HK-2 (cell line): Measurements from ENCODE around the gene SPATA19.

Experiments used
- DNase-seq: peaks from one replicate; pipeline ENCODE4 v3.0.0-alpha.2; 2018; ENCODE audit not compliant: unreplicated experiment

SPATA19 gene

GRCh38 chr11:133818302-133818701 lies 27.0 kb downstream of the SPATA19 start:
- no peak for DNase-seq

DNA sequence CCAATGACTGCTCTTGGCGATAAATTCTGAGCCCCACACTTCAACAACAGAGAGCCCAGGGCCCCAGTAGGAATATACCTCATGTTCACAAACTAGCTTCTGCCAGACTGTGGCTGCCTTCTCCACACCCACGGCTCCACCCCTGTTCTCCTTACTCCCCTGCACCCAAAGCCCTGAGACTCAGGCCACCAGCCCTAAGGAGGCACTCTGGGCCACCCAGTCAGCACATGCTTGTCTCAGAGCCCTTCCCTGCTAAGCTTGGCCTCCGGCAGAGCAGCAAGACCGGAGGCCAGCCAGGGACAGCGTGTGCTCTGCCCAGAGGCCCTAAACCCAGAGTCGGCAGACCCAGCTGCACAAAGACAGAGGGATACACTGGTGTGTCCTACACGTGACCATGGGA lies 27.9 kb downstream of the SPATA19 start:
- no peak for DNase-seq

GRCh38 chr11:133816146-133816870 lies 29.0 kb downstream of the SPATA19 start:
- no peak for DNase-seq

GRCh38 chr11:133815636-133816035 lies 29.7 kb downstream of the SPATA19 start:
- DNase-seq = no peak

GRCh38 chr11:133814588-133815100 lies 30.7 kb downstream of the SPATA19 start:
- no peak for DNase-seq

DNA sequence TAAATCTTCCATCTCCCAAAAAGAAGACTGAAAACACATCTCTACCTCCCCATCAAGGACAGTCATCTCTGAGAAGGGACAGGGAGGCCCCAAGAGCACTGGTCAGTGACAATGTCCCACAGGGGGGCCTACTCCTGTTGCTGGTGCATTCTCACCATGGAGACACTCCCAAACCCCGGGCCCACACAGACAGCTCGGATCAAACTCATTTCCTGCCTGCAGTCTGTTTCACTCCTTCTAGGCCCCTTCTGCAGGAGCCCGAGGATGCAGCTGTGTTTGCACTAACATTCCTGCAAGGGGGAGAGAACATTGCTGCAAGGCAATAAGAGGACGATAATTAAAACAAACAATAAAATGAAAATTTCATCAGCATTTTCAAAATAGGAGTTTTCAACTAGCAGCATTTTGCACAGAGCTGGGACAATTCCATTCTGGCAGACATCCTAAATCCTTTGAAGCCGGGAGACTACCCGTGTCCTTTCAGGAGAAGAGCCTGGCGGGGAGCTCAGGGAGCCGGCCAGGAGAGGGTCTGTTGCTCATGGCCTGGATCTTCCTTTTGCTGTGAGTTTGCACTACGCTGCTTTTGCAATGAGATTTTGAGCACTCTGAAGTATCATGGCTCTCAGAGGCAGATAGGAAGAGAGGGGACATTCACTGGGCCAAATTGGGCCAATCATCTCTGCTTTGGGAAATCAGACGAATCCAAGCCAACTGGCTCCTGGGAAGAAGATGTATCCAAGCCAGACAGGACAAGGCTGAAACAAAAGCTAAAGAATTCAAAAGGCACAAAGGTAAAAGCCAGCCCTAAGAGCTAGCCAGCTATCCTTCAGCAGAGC lies 33.2 kb downstream of the SPATA19 start:
- no peak for DNase-seq

DNA sequence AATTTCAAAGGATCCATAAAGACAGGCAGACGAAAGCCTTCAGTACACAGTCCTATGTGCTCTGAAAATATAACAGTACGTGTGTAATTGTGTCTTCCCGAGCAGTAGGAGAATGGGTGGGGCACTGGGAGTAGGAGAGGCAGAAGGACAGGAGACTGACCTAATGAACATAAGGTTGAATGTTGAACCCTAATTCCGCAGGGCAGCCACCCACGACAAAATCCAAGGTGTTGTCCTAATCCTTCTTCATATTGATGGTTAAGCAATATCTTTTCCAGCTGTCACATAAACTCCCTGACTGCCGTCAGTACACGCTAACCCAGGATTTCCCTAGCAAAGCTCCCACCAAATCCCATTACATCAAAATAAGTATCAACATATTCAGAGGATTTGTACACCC lies 34.5 kb downstream of the SPATA19 start:
- DNase-seq = no peak

- DNase-seq = no peak
These were observed 35.5 kb downstream of the SPATA19 start for GRCh38 chr11:133809569-133810491.

DNA sequence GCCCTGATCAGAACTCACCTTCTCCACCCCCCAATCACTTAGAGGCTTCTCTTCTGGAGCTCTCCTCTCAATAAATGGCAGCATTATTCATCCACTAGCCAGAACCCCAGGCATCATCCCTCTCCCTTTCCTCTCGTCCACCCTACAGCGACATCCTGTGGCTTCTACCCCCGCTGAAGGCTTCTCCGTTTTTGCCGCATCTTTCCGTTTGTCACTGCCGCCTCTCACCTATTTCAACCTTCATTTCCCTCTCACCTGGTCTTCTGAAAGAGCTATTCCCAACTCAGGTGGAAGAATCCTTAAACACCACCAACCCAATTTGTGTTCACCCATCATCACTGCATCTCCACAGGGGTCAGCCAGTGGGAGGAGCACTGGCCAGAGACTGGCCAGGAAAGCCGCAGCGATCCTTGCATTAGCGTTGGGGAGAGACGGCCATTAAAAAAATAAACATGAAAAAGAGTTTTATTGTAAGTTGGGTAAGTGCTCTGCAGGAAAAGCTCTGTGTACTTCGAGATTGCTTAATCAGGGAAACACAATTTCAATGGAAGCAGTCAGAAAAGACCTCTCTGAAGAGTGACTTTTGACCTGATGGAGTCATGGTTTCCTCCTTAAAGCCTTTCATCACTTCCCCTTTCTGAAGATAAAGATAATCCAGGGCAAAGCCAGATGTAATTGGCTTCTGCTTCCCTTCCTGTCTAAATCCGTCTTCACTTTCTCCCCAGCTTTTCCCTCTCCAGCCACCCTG lies 36.7 kb downstream of the SPATA19 start:
- no peak for DNase-seq

DNA sequence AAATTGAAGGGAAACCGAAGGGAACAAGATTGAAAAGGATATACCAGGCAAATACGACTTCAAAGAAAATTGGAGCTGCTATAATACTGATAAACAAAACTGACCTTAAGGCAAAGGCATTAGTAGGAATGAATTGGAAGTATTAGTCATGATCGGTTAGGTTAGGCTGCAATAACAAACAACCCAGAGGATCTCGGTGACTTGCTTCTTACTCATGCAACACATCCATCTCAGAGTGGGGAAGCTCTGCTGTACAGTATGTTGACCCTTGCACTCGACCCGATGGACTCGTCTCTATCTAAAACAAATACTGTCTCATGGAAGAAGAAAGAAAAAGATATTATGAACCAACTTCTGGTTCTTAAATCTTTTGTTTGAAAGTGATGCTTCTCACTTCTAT lies 42.3 kb downstream of the SPATA19 start:
- DNase-seq = no peak

DNA sequence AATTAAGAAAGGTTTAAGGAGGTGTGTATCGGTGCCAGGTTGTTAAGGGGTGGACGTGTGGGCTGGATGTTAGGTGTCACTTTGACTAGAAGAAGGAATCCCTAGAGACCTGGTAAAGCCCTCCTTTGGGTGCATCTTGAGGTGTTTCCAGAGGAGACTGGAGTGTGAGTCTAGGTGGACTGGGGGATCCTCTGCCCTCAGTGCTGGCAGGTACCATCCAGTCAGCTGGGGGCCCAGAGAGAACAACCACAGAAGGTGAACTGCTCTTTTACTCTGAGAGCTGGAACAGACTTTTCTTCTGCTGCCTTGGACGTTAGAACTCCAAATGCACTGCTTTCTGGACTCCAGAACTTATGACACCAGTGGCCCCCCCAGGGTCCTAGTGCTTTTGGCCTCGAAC lies 44.0 kb downstream of the SPATA19 start:
- no peak for DNase-seq

- DNase-seq = no peak
These were observed 44.6 kb downstream of the SPATA19 start for GRCh38 chr11:133800666-133801065.

DNA sequence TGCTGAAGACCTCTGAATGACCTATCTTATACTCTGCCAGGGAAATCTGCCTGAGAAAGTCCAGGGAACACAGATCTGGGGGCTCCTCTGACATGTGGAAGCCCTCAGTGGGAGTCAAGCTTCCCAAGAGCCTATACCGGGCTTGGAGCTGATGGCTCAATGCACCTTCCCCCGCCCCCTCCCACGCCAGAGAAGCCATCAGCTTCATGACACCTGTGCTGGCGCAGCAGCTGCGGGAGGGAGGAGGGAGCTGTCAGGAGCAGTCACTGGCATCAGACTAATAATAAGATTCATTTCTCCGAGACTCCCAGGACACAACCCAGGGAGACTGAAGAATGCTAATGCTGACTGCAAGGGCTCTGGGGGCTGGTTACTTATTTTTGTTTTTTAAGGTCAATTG lies 47.8 kb downstream of the SPATA19 start:
- DNase-seq = no peak

GRCh38 chr11:133796043-133796795 lies 49.1 kb downstream of the SPATA19 start:
- no peak for DNase-seq

DNA sequence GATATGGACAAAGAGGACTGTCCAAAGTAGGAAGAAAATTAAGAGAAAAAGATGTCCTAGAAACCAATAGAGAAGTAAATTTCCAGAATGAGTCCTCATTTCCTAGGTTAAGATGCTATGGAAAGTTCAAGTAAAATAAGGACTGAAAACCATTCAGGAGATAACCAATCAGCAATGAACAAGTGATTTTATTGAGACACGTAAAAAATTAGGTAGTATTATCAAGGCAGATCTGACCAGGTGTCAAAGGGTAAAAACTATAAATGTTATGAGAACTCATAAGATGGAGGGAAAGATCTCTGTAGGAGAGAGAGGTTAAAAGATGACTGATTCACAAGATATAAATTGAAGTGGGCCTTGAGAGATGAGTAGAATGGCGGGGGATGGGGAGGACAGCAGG lies 50.2 kb downstream of the SPATA19 start:
- DNase-seq = no peak

GRCh38 chr11:133794205-133794604 lies 51.1 kb downstream of the SPATA19 start:
- DNase-seq = no peak

DNA sequence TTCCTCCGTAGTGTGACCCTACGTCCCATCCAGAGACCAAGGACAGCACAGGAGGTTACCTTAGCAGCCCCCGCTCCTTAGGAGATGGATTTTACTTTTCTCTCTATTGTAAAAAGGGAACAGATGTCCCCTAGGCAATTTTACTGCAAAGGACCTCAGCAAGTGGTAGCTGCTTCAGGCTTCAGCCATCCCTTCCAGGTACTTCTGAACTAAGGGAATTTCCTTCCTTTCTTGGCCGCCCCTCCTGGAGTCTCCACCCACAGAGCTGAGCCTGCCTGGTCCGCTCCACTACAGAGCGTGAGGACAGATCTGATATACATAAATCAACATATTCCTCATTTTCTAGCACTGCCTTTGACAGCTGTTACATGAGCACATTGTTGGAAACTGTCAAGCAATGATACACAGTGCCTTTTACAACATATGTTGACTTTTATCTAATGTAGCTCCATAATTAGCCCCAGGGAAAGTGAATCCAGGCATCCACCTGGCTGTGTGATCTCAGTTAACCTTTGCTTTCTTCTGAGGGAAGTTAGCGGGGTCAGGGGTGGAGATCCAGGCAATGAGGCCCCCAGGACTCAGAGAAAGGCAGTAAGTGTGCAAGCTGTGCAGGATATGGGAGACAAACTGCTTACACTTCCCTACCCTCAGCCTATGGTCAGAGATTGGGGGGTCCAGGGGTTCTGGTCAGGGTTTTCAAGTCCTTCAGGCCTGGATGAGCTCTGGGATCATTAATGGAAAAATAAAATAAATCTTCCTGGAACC lies 51.9 kb downstream of the SPATA19 start:
- no peak for DNase-seq

DNA sequence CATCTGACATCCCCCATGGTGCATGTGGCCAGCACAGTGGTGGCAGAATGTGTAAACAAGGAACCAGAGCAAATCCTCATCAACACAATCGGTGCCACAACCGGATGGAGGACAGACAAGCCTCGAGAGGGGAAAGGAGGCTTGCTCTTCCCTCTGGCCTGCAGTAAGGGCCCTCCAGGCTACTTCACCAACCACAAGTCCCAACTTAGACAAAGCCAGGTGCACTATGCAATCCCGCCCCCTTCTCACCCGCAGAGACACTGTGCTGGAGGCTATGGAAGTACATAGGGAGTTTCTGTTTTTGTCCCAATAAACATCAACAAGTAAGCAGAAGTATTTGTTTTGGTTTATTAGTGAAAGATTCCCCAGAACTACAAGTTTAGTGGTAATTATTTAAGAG lies 54.3 kb downstream of the SPATA19 start:
- no peak for DNase-seq
